HL-60 (cell line): ENCODE data around the gene GNLY.

Experiments used
- DNase-seq, 2 experiments: peaks; one replicate each; pipeline ENCODE4 v3.0.0-alpha.2; 2010 to 2020; ENCODE audit warnings: low read depth in 1 of 2, low spot score in 1 of 2
- H3K27ac ChIP-seq: fragments of 250-450 bp; sonication (Bioruptor Pico); replicated peaks from 2 replicates; pipeline ENCODE4 v1.5.1; 2020; ENCODE audit warnings: mild to moderate bottlenecking, moderate library complexity
- H3K27me3 ChIP-seq: fragments of 250-450 bp; sonication (Bioruptor Pico); 2 replicates; pipeline ENCODE4 v1.5.1; 2021; ENCODE audit warnings: mild to moderate bottlenecking, moderate library complexity; ENCODE audit not compliant: insufficient read depth, poor library complexity, severe bottlenecking
- H3K4me3 ChIP-seq: replicated peaks from 2 replicates; pipeline ENCODE4 v1.5.1; 2011; ENCODE audit warnings: mild to moderate bottlenecking, control low read depth, low read length; ENCODE audit not compliant: insufficient read depth
- CTCF ChIP-seq: IDR thresholded peaks from one replicate; pipeline ENCODE4 v1.5.1; 2011; ENCODE audit warnings: low read length, control low read depth, inconsistent platforms; ENCODE audit not compliant: insufficient read depth
- GABPA ChIP-seq: IDR thresholded peaks from 2 replicates; pipeline ENCODE4 v1.6.1; 2012; ENCODE audit warnings: low read depth
- POLR2AphosphoS5 ChIP-seq: IDR thresholded peaks from 2 replicates; pipeline ENCODE4 v1.6.1; 2012; ENCODE audit warnings: low read depth
- SPI1 ChIP-seq: IDR thresholded peaks from 2 replicates; pipeline ENCODE4 v1.6.1; 2012; ENCODE audit warnings: low read depth, mild to moderate bottlenecking, borderline replicate concordance
- TF ChIP-seq, protein P1 (sequence below): IDR thresholded peaks from 2 replicates; pipeline ENCODE4 v1.6.1; 2012; ENCODE audit warnings: low read depth; ENCODE audit not compliant: insufficient replicate concordance

GNLY gene

DNA sequence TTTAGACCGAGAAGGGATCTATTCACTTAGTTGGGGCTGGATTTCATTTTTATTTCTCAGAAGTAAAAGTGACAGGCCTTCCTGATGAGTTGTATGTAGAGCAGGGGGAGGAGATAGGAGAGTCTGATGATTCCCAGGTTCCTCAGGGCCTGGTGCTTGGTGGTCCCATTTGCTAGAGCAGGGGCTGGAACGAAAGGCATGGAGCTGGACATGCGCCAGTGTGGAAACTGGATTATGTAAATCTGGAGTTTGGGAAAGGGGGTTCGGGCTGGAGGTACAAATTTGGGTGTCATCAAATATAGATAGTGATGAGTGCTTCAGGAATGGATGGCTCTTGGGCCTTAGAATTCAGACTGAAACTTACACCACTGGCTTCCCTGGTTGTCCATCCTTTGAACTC, 27.5 kb downstream of the GNLY start:
- DNase-seq: no peak
- Histone ChIP-seq H3K27ac (no peak overlapping the region), H3K4me3 (no peak overlapping the region), H3K27me3 (no peaks in the 10 kb centered on the region)
- TF ChIP-seq SPI1 (no peak), POLR2AphosphoS5 (no peak), GABPA (no peak), CTCF (no peak)
- TF ChIP-seq, protein P1, sequence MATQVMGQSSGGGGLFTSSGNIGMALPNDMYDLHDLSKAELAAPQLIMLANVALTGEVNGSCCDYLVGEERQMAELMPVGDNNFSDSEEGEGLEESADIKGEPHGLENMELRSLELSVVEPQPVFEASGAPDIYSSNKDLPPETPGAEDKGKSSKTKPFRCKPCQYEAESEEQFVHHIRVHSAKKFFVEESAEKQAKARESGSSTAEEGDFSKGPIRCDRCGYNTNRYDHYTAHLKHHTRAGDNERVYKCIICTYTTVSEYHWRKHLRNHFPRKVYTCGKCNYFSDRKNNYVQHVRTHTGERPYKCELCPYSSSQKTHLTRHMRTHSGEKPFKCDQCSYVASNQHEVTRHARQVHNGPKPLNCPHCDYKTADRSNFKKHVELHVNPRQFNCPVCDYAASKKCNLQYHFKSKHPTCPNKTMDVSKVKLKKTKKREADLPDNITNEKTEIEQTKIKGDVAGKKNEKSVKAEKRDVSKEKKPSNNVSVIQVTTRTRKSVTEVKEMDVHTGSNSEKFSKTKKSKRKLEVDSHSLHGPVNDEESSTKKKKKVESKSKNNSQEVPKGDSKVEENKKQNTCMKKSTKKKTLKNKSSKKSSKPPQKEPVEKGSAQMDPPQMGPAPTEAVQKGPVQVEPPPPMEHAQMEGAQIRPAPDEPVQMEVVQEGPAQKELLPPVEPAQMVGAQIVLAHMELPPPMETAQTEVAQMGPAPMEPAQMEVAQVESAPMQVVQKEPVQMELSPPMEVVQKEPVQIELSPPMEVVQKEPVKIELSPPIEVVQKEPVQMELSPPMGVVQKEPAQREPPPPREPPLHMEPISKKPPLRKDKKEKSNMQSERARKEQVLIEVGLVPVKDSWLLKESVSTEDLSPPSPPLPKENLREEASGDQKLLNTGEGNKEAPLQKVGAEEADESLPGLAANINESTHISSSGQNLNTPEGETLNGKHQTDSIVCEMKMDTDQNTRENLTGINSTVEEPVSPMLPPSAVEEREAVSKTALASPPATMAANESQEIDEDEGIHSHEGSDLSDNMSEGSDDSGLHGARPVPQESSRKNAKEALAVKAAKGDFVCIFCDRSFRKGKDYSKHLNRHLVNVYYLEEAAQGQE: no peak

DNA sequence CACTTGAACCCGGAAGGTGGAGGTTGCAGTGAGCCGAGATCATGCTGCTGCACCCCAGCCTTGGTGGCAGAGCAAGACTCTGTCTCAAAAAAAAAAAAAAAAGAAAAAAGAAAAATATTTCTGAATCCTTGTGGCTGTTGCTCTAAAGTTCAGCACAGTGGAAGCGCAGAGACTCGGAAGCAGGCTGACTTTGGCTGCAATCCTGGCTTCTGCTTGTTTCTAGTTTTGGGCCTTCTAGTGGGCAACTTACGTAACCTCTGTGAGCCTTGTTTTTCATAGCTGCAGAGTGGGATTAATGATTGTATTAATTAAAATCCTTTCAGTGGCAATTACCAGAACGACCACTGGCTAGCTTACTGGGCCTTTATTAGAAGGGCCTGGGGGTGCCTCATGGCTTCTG, 28.4 kb downstream of the GNLY start:
- TF ChIP-seq, protein P1: no peak
- TF ChIP-seq POLR2AphosphoS5: no peak
- no peak for TF ChIP-seq SPI1
- TF ChIP-seq GABPA: no peak
- no peak for DNase-seq
- Histone ChIP-seq H3K27ac (no peak overlapping the region), H3K27me3 (no peaks in the 10 kb centered on the region), H3K4me3 (no peak overlapping the region)

DNA sequence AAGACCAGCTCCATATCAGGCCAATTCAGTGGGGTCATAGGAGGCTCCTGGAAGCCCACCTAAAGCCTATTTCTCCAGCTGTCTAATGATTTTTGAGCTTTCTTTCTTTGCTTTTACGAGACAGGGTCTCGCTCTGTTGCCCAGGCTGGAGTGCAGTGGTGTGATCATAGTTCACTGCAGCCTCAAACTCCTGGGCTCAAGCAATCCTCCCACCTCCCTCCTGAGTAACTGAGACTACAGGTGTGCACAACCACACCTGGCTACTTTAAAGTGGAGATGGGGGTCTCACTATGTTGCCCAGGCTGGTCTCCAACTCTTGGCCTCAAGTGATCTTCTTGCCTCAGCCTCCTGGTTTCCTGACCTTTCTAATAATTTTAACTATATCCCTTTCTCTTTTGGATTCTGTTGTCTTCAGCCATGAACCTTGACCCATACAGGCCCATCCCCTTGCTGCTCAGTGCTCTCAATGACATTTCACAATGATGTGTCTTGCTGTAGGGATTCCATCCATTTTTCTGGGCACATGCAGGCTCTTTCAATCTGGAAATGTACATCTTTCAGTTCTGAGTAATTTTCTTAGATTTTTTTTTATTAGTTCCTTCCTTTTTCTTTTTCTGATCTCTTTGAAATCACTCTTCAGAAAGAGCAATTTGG, 29.7 kb downstream of the GNLY start:
- no peak overlapping the region for H3K4me3 ChIP-seq
- no peaks in the 10 kb centered on the region for H3K27me3 ChIP-seq
- no peak for DNase-seq
- no peak overlapping the region for H3K27ac ChIP-seq
- TF ChIP-seq GABPA: no peak
- no peak for TF ChIP-seq POLR2AphosphoS5
- TF ChIP-seq SPI1: no peak
- no peak for TF ChIP-seq CTCF

GRCh38 chr2:85724731-85725181, 30.6 kb downstream of the GNLY start:
- Histone ChIP-seq H3K27ac (no peak overlapping the region), H3K27me3 (no peaks in the 10 kb centered on the region), H3K4me3 (no peak overlapping the region)
- DNase-seq: no peak
- TF ChIP-seq GABPA: no peak

GRCh38 chr2:85725451-85725850, 31.3 kb downstream of the GNLY start:
- no peak overlapping the region for H3K27ac ChIP-seq
- TF ChIP-seq SPI1 (no peak), CTCF (no peak), POLR2AphosphoS5 (no peak), GABPA (no peak)
- TF ChIP-seq, protein P1: no peak
- no peak overlapping the region for H3K4me3 ChIP-seq
- no peaks in the 10 kb centered on the region for H3K27me3 ChIP-seq
- no peak for DNase-seq
